Gastrocnemius medialis (tissue), 4 donors: ENCODE results near the gene ADGRD1.

ENCODE experiments used
- CTCF ChIP-seq, 5 experiments: fragments of 450-650 bp in 3 of 5; fragments of 200-600 bp in 2 of 5; sonication (generic) in 2 of 5; IDR thresholded peaks in 4 of 5; conservative IDR thresholded peaks in 1 of 5; 1 replicate in 4 of 5; 2 replicates in 1 of 5; pipeline ENCODE4 v1.5.1; 2016 to 2019; ENCODE audit warnings: antibody characterized with exemption in 5 of 5, mild to moderate bottlenecking in 3 of 5, moderate library complexity in 3 of 5
- POLR2A ChIP-seq, 2 donors: fragments of 450-650 bp; IDR thresholded peaks; one replicate each; pipeline ENCODE4 v1.6.1; 2017; ENCODE audit warnings: antibody characterized with exemption in 2 of 2, mild to moderate bottlenecking in 2 of 2, moderate library complexity in 2 of 2

GRCh38 chr12:131188131-131189050 is 234.7 kb downstream of the ADGRD1 start:
- no peak for TF ChIP-seq CTCF (IDR thresholded peaks at IDR 0.05 in 4 of 5, conservative IDR thresholded peaks at IDR 0.05 in 1 of 5)
- TF ChIP-seq POLR2A (IDR thresholded peaks at IDR 0.05), result no peak
